Measurements from ENCODE around the gene EEF1A2.

GRCh38 chr20:63505723-63506122, 6.8 kb upstream of the EEF1A2 start:
- no peak for TF ChIP-seq CTCF (IDR thresholded peaks at IDR 0.05; ENCODE audit: borderline replicate concordance, extremely low read depth, low read length, poor library complexity, severe bottlenecking)
- TF ChIP-seq EZH2 (IDR thresholded peaks at IDR 0.05; ENCODE audit: borderline replicate concordance, low read depth, low read length, severe bottlenecking): no peak

All from DND-41 (cell line).